GM23338 (cell line): ENCODE data around the gene RCL1. TPM values are rescaled to one million over a fixed set of nuclear protein-coding genes. Genes with fewer than 3 reads are reported as not detected.
A peak's percentile ranks its signal among the peaks of the same experiment; 100 is the strongest.

Experiments
- ATAC-seq: fragments of 200-7000 bp; cut with Tn5 transposase; 3 replicates; pipeline ENCODE4 v1.9.1; 2020
- DNase-seq: peaks from one replicate; pipeline ENCODE4 v3.0.0-alpha.2; 2015; ENCODE audit warnings: low spot score
- H2AFZ ChIP-seq: fragments of 200-600 bp; sonication (generic); 2 replicates; pipeline ENCODE4 v1.8.0; 2016; ENCODE audit warnings: antibody characterized with exemption, mild to moderate bottlenecking, moderate library complexity
- H3F3A ChIP-seq: fragments of 200-600 bp; sonication (generic); replicated peaks from 2 replicates; pipeline ENCODE4 v1.8.0; 2017; ENCODE audit warnings: antibody characterized with exemption, mixed run types, low read depth
- H3K27ac ChIP-seq: fragments of 200-600 bp; sonication (generic); 2 replicates; pipeline ENCODE4 v1.6.1; 2016; ENCODE audit warnings: low read depth
- H3K27me3 ChIP-seq: fragments of 200-600 bp; sonication (generic); 2 replicates; pipeline ENCODE4 v1.8.0; 2016; ENCODE audit warnings: mild to moderate bottlenecking, mixed run types, moderate library complexity; ENCODE audit not compliant: insufficient read depth
- H3K36me3 ChIP-seq: fragments of 200-600 bp; sonication (generic); 2 replicates; pipeline ENCODE4 v1.8.0; 2016; ENCODE audit warnings: mild to moderate bottlenecking; ENCODE audit not compliant: insufficient read depth
- H3K4me1 ChIP-seq: fragments of 200-600 bp; sonication (generic); 2 replicates; pipeline ENCODE4 v1.8.0; 2016; ENCODE audit warnings: mild to moderate bottlenecking, moderate library complexity; ENCODE audit not compliant: insufficient read depth
- H3K4me2 ChIP-seq: fragments of 200-600 bp; sonication (generic); 2 replicates; pipeline ENCODE4 v1.7.1; 2017; ENCODE audit warnings: mixed run types
- H3K4me3 ChIP-seq: fragments of 200-600 bp; sonication (generic); 2 replicates; pipeline ENCODE4 v1.6.1; 2016; ENCODE audit warnings: mixed run types
- H3K79me2 ChIP-seq: fragments of 200-600 bp; sonication (generic); replicated peaks from 2 replicates; pipeline ENCODE4 v1.8.0; 2017; ENCODE audit warnings: mild to moderate bottlenecking; ENCODE audit not compliant: insufficient read depth
- H3K9me2 ChIP-seq: fragments of 200-600 bp; sonication (generic); 2 replicates; pipeline ENCODE4 v1.8.0; 2017; ENCODE audit not compliant: insufficient read depth
- H4K20me1 ChIP-seq: fragments of 200-600 bp; sonication (generic); replicated peaks from 2 replicates; pipeline ENCODE4 v1.8.0; 2017; ENCODE audit warnings: mild to moderate bottlenecking; ENCODE audit not compliant: insufficient read depth
- H3K27ac Mint-ChIP-seq: 2 replicates; pipeline ENCODE4 v1.8.0; 2020; ENCODE audit warnings: inconsistent platforms, mild to moderate bottlenecking, moderate library complexity, mixed read lengths
- H3K27me3 Mint-ChIP-seq: 3 replicates; pipeline ENCODE4 v1.8.0; 2022; ENCODE audit warnings: low read depth, mild to moderate bottlenecking, moderate library complexity, mixed read lengths, inconsistent platforms; ENCODE audit not compliant: insufficient read depth, poor library complexity
- H3K36me3 Mint-ChIP-seq: 3 replicates; pipeline ENCODE4 v1.8.0; 2021; ENCODE audit warnings: low read depth, mild to moderate bottlenecking, inconsistent platforms, moderate library complexity, mixed read lengths
- H3K4me1 Mint-ChIP-seq: 3 replicates; pipeline ENCODE4 v1.8.0; 2020; ENCODE audit warnings: mild to moderate bottlenecking, inconsistent platforms, mixed read lengths
- H3K4me3 Mint-ChIP-seq: 3 replicates; pipeline ENCODE4 v1.8.0; 2021; ENCODE audit warnings: moderate library complexity, mild to moderate bottlenecking, inconsistent platforms, mixed read lengths
- H3K9me3 Mint-ChIP-seq: 3 replicates; pipeline ENCODE4 v1.8.0; 2020; ENCODE audit warnings: moderate library complexity, mild to moderate bottlenecking, inconsistent platforms, mixed read lengths
- CREB1 ChIP-seq: fragments of 250-450 bp; sonication (Bioruptor Pico); IDR thresholded peaks from 2 replicates; pipeline ENCODE4 v1.5.0; 2020; ENCODE audit warnings: low read depth, mild to moderate bottlenecking, moderate library complexity
- CTCF ChIP-seq, 2 experiments: fragments of 200-600 bp in 1 of 2; sonication (generic) in 1 of 2; conservative IDR thresholded peaks; 2 replicates each; pipeline versions ENCODE4 v1.5.1 to v1.6.1; 2016 to 2017; ENCODE audit warnings: antibody characterized with exemption in 2 of 2, low read depth in 2 of 2, mild to moderate bottlenecking in 2 of 2, moderate library complexity in 1 of 2
- ETS1 ChIP-seq: IDR thresholded peaks from 2 replicates; pipeline ENCODE4 v1.6.1; 2016; ENCODE audit warnings: antibody characterized with exemption
- EZH2 ChIP-seq: fragments of 200-600 bp; sonication (generic); IDR thresholded peaks from one replicate; pipeline ENCODE4 v1.8.0; 2017; ENCODE audit warnings: antibody characterized with exemption, mild to moderate bottlenecking, low read depth; ENCODE audit not compliant: unreplicated experiment
- EZH2phosphoT487 ChIP-seq: fragments of 200-600 bp; sonication (generic); IDR thresholded peaks from one replicate; pipeline ENCODE4 v1.8.1; 2018; ENCODE audit warnings: antibody characterized with exemption; ENCODE audit not compliant: unreplicated experiment
- JUNB ChIP-seq: IDR thresholded peaks from one replicate; pipeline ENCODE4 v1.6.1; 2016; ENCODE audit warnings: antibody characterized with exemption; ENCODE audit not compliant: unreplicated experiment
- NANOG ChIP-seq: IDR thresholded peaks from 2 replicates; pipeline ENCODE4 v1.6.1; 2016; ENCODE audit warnings: antibody characterized with exemption, borderline replicate concordance
- POLR2AphosphoS5 ChIP-seq: IDR thresholded peaks from 2 replicates; pipeline ENCODE4 v1.6.1; 2016; ENCODE audit warnings: antibody characterized with exemption, low read depth
- REST ChIP-seq: IDR thresholded peaks from one replicate; pipeline ENCODE4 v1.6.1; 2018; ENCODE audit warnings: antibody characterized with exemption; ENCODE audit not compliant: unreplicated experiment
- STAT1 ChIP-seq: IDR thresholded peaks from one replicate; pipeline ENCODE4 v1.6.1; 2016; ENCODE audit warnings: antibody characterized with exemption; ENCODE audit not compliant: unreplicated experiment
- ZNF114 ChIP-seq: fragments of 250-450 bp; sonication (Bioruptor Pico); IDR thresholded peaks from 2 replicates; pipeline ENCODE4 v1.5.0; 2020; ENCODE audit warnings: mild to moderate bottlenecking, moderate library complexity
- ZNF331 ChIP-seq: fragments of 250-450 bp; sonication (Bioruptor Pico); IDR thresholded peaks from 2 replicates; pipeline ENCODE4 v1.5.0; 2020; ENCODE audit warnings: low read depth, mild to moderate bottlenecking, moderate library complexity
- ZNF462 ChIP-seq: fragments of 250-450 bp; sonication (Bioruptor Pico); IDR thresholded peaks from 2 replicates; pipeline ENCODE4 v1.5.0; 2020; ENCODE audit warnings: mild to moderate bottlenecking, moderate library complexity
- polyA plus RNA-seq: library from polyadenylated mRNA; unstranded; fragments of >200 nt; fragmentation: Nextera tagmentation; extraction: Ambion mirVana; gene quantifications from 2 replicates; pipeline ENCODE4 v1.2.1, GENCODE V29; 2016
- total RNA-seq: library from RNA; depleted of rRNA; stranded (reverse); fragments of >200 nt; shearing (Covaris generic); gene quantifications from 2 replicates; pipeline ENCODE4 v1.2.3, GENCODE V29; 2014

Gene RCL1
- total and polyA plus RNA-seq, 2 experiments from 2014 or later, result 19.3 to 41.2 TPM

GRCh38 chr9:4864698-4865097 is 72.0 kb downstream of the RCL1 start:
- no peak overlapping the region for H3K4me2 ChIP-seq
- peaks cover 9% of the 10 kb centered on the region; the same call in 2 of the 3 replicates for H3K4me1 Mint-ChIP-seq
- no peak for TF ChIP-seq ZNF462 (CRISPR knock-in tag)
- no peak for TF ChIP-seq CREB1 (CRISPR knock-in tag)
- no peak for TF ChIP-seq JUNB
- TF ChIP-seq POLR2AphosphoS5, result no peak
- no peak for TF ChIP-seq NANOG
- no peak for TF ChIP-seq STAT1
- TF ChIP-seq CTCF (conservative IDR thresholded peaks at IDR 0.05; ENCODE audit: low read depth in 2 of 2), result no peak
- TF ChIP-seq ZNF114, result no peak
- TF ChIP-seq EZH2, result no peak
- no peak for TF ChIP-seq ETS1
- no peak for TF ChIP-seq EZH2phosphoT487
- TF ChIP-seq ZNF331 (CRISPR knock-in tag), result no peak
- TF ChIP-seq REST, result no peak
- DNase-seq (peak; percentile 34), ATAC-seq (peak; percentile 72)
- H3K27ac ChIP-seq, result no peak overlapping the region
- 0 out of 2 replicates have a peak, but pooled peaks cover 4% of the 10 kb centered on the region for H3K9me2 ChIP-seq
- peaks cover 5% of the 10 kb centered on the region; the same call in 1 of the 2 replicates for H4K20me1 ChIP-seq
- H3K27me3 Mint-ChIP-seq, result no peaks in the 10 kb centered on the region
- no peaks in the 10 kb centered on the region for H3K4me1 ChIP-seq
- H3K27ac Mint-ChIP-seq, result peak overlapping the region; percentile 52; the same call in 1 of the 2 replicates
- H3K79me2 ChIP-seq, result peaks cover 5% of the 10 kb centered on the region; the same call in 1 of the 2 replicates
- peaks cover 21% of the 10 kb centered on the region for H3K36me3 Mint-ChIP-seq
- H3F3A ChIP-seq, result no peaks in the 10 kb centered on the region
- H3K4me3 Mint-ChIP-seq, result no peak overlapping the region
- H3K36me3 ChIP-seq, result peaks cover 13% of the 10 kb centered on the region; the same call in 1 of the 2 replicates
- no peak overlapping the region for H2AFZ ChIP-seq
- H3K27me3 ChIP-seq, result no peaks in the 10 kb centered on the region
- no peaks in the 10 kb centered on the region for H3K9me3 Mint-ChIP-seq
- no peak overlapping the region for H3K4me3 ChIP-seq
